Measurements from ENCODE around the gene SHB.

The SHB gene

DNA sequence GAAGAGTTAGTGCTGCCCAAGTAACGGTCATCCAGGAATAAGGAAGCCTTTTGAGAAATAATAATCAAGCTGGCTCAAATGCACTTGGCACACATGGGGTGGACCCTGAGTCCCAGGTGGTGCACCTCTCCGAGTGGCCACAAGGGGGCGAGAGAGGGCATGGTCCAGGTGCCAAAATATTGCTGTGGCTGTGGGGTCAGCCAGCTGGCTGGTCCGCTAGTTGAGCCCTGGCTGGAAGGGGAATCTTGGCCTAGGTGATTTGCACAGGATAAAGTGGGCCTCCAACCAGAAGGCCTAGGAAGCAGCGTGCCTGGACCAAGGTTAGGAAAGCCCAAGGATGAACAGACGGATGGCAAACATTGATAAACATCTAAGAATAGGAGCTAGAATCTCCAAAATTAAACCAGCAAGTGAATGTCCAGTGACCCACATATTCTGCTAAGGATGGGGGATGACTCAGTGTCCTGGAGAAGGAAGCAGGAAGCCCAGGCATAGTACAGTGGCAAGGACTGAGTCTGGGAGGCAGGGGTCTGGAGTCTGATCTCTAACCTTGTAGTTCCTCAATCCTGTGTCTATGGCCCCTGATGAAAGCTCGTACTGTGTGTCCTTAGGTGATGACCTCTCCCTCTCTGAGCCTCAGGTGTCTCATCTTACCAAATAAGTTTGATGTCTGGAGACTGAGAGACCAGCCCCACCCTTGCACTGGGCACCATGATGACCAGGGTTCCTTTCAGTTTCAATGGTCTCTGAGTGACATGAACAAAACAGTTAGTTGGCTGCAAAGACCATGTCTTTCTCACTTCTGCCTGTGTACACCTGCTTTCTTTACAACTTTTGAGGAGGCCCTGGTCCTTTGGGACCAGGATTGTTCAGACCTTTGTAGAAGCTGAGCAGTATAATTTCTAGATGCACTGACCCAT, 19.2 kb upstream of the SHB start:
- Histone ChIP-seq H2AFZ (ENCODE audit: low read length) (no peak overlapping the region), H3K4me2 (ENCODE audit: insufficient read depth, low read length, poor library complexity, severe bottlenecking) (no peak overlapping the region), H3K18ac (ENCODE audit: low read length) (peak overlapping the region; percentile 35), H3K9me3 (replicated peaks in 1 of 2; ENCODE audit: control insufficient read depth in 2 of 2, insufficient read depth in 1 of 2, low read depth in 1 of 2, low read length in 2 of 2) (no peaks in the 10 kb centered on the region), H2BK12ac (ENCODE audit: low read length) (no peak overlapping the region), H3K36me3 (replicated peaks in 1 of 2; ENCODE audit: control insufficient read depth in 2 of 2, insufficient read depth in 2 of 2, low read length in 2 of 2) (no peaks in the 10 kb centered on the region), H3K9ac (ENCODE audit: low read depth, low read length, poor library complexity) (no peak overlapping the region), H3K23ac (ENCODE audit: low read depth, low read length, poor library complexity) (no peak overlapping the region), H2AK5ac (ENCODE audit: low read depth, low read length) (peak overlapping the region; percentile 56), H4K91ac (ENCODE audit: low read depth, low read length, poor library complexity) (no peak overlapping the region), H4K8ac (ENCODE audit: low read depth, low read length) (no peak overlapping the region), H3K4me3 (ENCODE audit: low read length in 2 of 2) (no peak overlapping the region), H3K14ac (ENCODE audit: low read length) (peak overlapping the region; percentile 6), H3K79me1 (ENCODE audit: low read depth, low read length) (no peaks in the 10 kb centered on the region), H3K4ac (ENCODE audit: low read length) (no peak overlapping the region), H3K27me3 (ENCODE audit: control insufficient read depth in 3 of 3, insufficient read depth in 3 of 3, low read depth in 1 of 3, low read length in 3 of 3) (peaks cover 0 to 23% (median 0%) of the 10 kb centered on the region in 3 experiments), H2BK5ac (ENCODE audit: low read length) (no peak overlapping the region), H2BK120ac (ENCODE audit: low read depth, low read length) (no peak overlapping the region), H3K27ac (replicated peaks; ENCODE audit: low read length) (no peak overlapping the region), H2BK15ac (ENCODE audit: low read length) (no peak overlapping the region), H3K4me1 (ENCODE audit: control insufficient read depth in 2 of 2, insufficient read depth in 1 of 2, low read depth in 1 of 2, low read length in 2 of 2) (peaks cover 9 to 10% of the 10 kb centered on the region in 2 donors)
- WGBS, 2 donors (ENCODE audit: extremely low coverage in 2 of 2, insufficient read length in 2 of 2, insufficient replicate concordance in 1 of 2): no CpG with 5 or more reads among the region's 7 CpGs
- DNase-seq (ENCODE audit: low spot score): peak; percentile 63

DNA sequence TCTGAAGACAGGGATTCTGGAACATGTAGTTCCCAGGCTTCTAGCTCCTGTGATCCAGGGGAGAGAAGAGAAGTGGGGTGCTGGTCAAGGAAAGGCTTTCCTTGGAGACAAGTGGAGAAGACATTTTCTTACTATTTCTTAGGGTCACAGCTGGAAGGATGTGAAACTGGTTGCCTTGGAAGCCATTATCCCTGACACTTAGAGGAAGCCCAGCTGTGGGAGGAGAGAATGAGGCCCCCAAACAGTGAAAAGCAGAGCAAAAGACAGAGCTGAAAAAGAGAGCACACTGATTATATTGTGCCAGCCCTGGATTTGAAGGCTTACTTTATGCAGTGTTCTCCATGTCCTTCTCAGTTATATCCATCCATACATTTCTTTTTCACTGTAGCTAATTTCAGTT, 17.5 kb upstream of the SHB start:
- no peak overlapping the region for H2AK5ac ChIP-seq (ENCODE audit: low read depth, low read length)
- no peak overlapping the region for H3K4ac ChIP-seq (ENCODE audit: low read length)
- DNase-seq (ENCODE audit: low spot score): no peak
- H4K8ac ChIP-seq (ENCODE audit: low read depth, low read length): no peak overlapping the region
- H2AFZ ChIP-seq (ENCODE audit: low read length): no peak overlapping the region
- H3K27me3 ChIP-seq (ENCODE audit: control insufficient read depth in 3 of 3, insufficient read depth in 3 of 3, low read depth in 1 of 3, low read length in 3 of 3): peaks cover 0 to 34% (median 0%) of the 10 kb centered on the region in 3 experiments
- no peak overlapping the region for H3K18ac ChIP-seq (ENCODE audit: low read length)
- H3K14ac ChIP-seq (ENCODE audit: low read length): no peak overlapping the region
- H3K4me1 ChIP-seq (ENCODE audit: control insufficient read depth in 2 of 2, insufficient read depth in 1 of 2, low read depth in 1 of 2, low read length in 2 of 2): peaks cover 7 to 13% of the 10 kb centered on the region in 2 donors
- H3K79me1 ChIP-seq (ENCODE audit: low read depth, low read length): no peaks in the 10 kb centered on the region
- H3K4me3 ChIP-seq (ENCODE audit: low read length in 2 of 2): no peak overlapping the region
- H3K4me2 ChIP-seq (ENCODE audit: insufficient read depth, low read length, poor library complexity, severe bottlenecking): no peak overlapping the region
- no peak overlapping the region for H2BK120ac ChIP-seq (ENCODE audit: low read depth, low read length)
- no peaks in the 10 kb centered on the region for H3K36me3 ChIP-seq (replicated peaks in 1 of 2; ENCODE audit: control insufficient read depth in 2 of 2, insufficient read depth in 2 of 2, low read length in 2 of 2)
- no peak overlapping the region for H2BK12ac ChIP-seq (ENCODE audit: low read length)
- H3K9me3 ChIP-seq (replicated peaks in 1 of 2; ENCODE audit: control insufficient read depth in 2 of 2, insufficient read depth in 1 of 2, low read depth in 1 of 2, low read length in 2 of 2): no peaks in the 10 kb centered on the region
- no peak overlapping the region for H3K23ac ChIP-seq (ENCODE audit: low read depth, low read length, poor library complexity)
- H3K9ac ChIP-seq (ENCODE audit: low read depth, low read length, poor library complexity): no peak overlapping the region
- no peak overlapping the region for H2BK5ac ChIP-seq (ENCODE audit: low read length)
- H3K27ac ChIP-seq (replicated peaks; ENCODE audit: low read length): no peak overlapping the region
- no peak overlapping the region for H2BK15ac ChIP-seq (ENCODE audit: low read length)
- no peak overlapping the region for H4K91ac ChIP-seq (ENCODE audit: low read depth, low read length, poor library complexity)

DNA sequence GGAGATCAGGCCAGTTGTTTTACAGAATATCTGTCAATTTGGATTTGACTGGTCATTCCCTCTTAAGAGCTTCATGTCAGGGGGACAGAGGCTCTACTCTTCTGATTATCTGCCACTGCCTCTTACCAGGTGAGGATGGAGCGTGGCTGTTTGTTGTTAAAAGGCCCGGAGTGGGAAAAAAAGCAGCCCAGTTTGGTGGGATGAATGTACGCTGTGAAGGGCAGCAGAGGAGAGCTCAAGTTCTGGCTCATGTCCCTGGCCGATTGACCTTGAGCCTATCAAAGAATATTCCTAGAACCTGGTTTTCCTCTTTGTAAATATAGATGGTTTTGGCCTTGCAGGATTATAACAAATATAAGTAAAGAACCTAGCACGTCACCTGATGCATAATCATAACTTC, 16.3 kb upstream of the SHB start:
- Histone ChIP-seq H3K9ac (ENCODE audit: low read depth, low read length, poor library complexity) (no peak overlapping the region), H3K9me3 (replicated peaks in 1 of 2; ENCODE audit: control insufficient read depth in 2 of 2, insufficient read depth in 1 of 2, low read depth in 1 of 2, low read length in 2 of 2) (no peaks in the 10 kb centered on the region), H2AFZ (ENCODE audit: low read length) (no peak overlapping the region), H4K91ac (ENCODE audit: low read depth, low read length, poor library complexity) (no peak overlapping the region), H3K27me3 (ENCODE audit: control insufficient read depth in 3 of 3, insufficient read depth in 3 of 3, low read depth in 1 of 3, low read length in 3 of 3) (peaks cover 0 to 34% (median 0%) of the 10 kb centered on the region in 3 experiments), H3K4me3 (ENCODE audit: low read length in 2 of 2) (no peak overlapping the region), H3K18ac (ENCODE audit: low read length) (no peak overlapping the region), H3K23ac (ENCODE audit: low read depth, low read length, poor library complexity) (no peak overlapping the region), H3K4me1 (ENCODE audit: control insufficient read depth in 2 of 2, insufficient read depth in 1 of 2, low read depth in 1 of 2, low read length in 2 of 2) (peaks cover 6 to 13% of the 10 kb centered on the region in 2 donors), H3K14ac (ENCODE audit: low read length) (no peak overlapping the region), H2BK15ac (ENCODE audit: low read length) (no peak overlapping the region), H2BK12ac (ENCODE audit: low read length) (no peak overlapping the region), H2BK5ac (ENCODE audit: low read length) (no peak overlapping the region), H3K4me2 (ENCODE audit: insufficient read depth, low read length, poor library complexity, severe bottlenecking) (no peak overlapping the region), H4K8ac (ENCODE audit: low read depth, low read length) (no peak overlapping the region), H2AK5ac (ENCODE audit: low read depth, low read length) (no peak overlapping the region), H3K27ac (replicated peaks; ENCODE audit: low read length) (no peak overlapping the region), H3K36me3 (replicated peaks in 1 of 2; ENCODE audit: control insufficient read depth in 2 of 2, insufficient read depth in 2 of 2, low read length in 2 of 2) (no peaks in the 10 kb centered on the region), H2BK120ac (ENCODE audit: low read depth, low read length) (no peak overlapping the region), H3K79me1 (ENCODE audit: low read depth, low read length) (no peaks in the 10 kb centered on the region), H3K4ac (ENCODE audit: low read length) (no peak overlapping the region)
- no peak for DNase-seq (ENCODE audit: low spot score)
- WGBS, 2 donors (ENCODE audit: extremely low coverage in 2 of 2, insufficient read length in 2 of 2, insufficient replicate concordance in 1 of 2): no CpG with 5 or more reads among the region's 5 CpGs

DNA sequence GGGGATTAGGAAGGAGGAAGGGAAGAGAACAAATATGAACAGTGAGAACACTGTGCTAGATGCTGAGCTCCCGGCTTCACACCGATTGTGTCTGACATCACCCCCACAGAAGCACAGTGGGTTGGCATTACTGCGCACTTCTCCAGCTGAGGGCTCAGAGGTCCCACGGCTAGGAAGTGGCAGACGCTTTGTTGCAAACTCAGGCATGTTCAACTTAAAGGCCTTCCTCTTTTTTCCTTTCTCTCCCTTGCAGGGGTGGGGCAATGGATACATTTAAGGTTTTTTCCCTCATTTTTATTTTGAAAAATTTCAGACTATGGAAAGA, 15.5 kb upstream of the SHB start:
- Histone ChIP-seq H3K18ac (ENCODE audit: low read length) (no peak overlapping the region), H3K23ac (ENCODE audit: low read depth, low read length, poor library complexity) (no peak overlapping the region), H3K4me2 (ENCODE audit: insufficient read depth, low read length, poor library complexity, severe bottlenecking) (peak overlapping the region; percentile 33), H3K36me3 (replicated peaks in 1 of 2; ENCODE audit: control insufficient read depth in 2 of 2, insufficient read depth in 2 of 2, low read length in 2 of 2) (no peaks in the 10 kb centered on the region), H4K91ac (ENCODE audit: low read depth, low read length, poor library complexity) (no peak overlapping the region), H2AFZ (ENCODE audit: low read length) (no peak overlapping the region), H3K9me3 (replicated peaks in 1 of 2; ENCODE audit: control insufficient read depth in 2 of 2, insufficient read depth in 1 of 2, low read depth in 1 of 2, low read length in 2 of 2) (no peaks in the 10 kb centered on the region), H3K4me1 (ENCODE audit: control insufficient read depth in 2 of 2, insufficient read depth in 1 of 2, low read depth in 1 of 2, low read length in 2 of 2) (peaks cover 6 to 13% of the 10 kb centered on the region in 2 donors), H4K8ac (ENCODE audit: low read depth, low read length) (no peak overlapping the region), H3K79me1 (ENCODE audit: low read depth, low read length) (no peaks in the 10 kb centered on the region), H2BK5ac (ENCODE audit: low read length) (no peak overlapping the region), H3K27ac (replicated peaks; ENCODE audit: low read length) (no peak overlapping the region), H2BK12ac (ENCODE audit: low read length) (no peak overlapping the region), H3K4me3 (ENCODE audit: low read length in 2 of 2) (no peak overlapping the region), H2BK120ac (ENCODE audit: low read depth, low read length) (no peak overlapping the region), H2BK15ac (ENCODE audit: low read length) (no peak overlapping the region), H3K4ac (ENCODE audit: low read length) (no peak overlapping the region), H3K27me3 (ENCODE audit: control insufficient read depth in 3 of 3, insufficient read depth in 3 of 3, low read depth in 1 of 3, low read length in 3 of 3) (peaks cover 0 to 34% (median 0%) of the 10 kb centered on the region in 3 experiments), H3K14ac (ENCODE audit: low read length) (no peak overlapping the region), H2AK5ac (ENCODE audit: low read depth, low read length) (no peak overlapping the region), H3K9ac (ENCODE audit: low read depth, low read length, poor library complexity) (no peak overlapping the region)
- no CpG with 5 or more reads among the region's 5 CpGs for WGBS, 2 donors (ENCODE audit: extremely low coverage in 2 of 2, insufficient read length in 2 of 2, insufficient replicate concordance in 1 of 2)
- DNase-seq (ENCODE audit: low spot score): no peak
